Measurements from ENCODE around the gene FURIN.

FURIN gene

GRCh38 chr15:90838139-90838538 lies 30.2 kb upstream of the FURIN start:
- no peak for DNase-seq (ENCODE audit: low read depth)
- TF ChIP-seq, protein P1, sequence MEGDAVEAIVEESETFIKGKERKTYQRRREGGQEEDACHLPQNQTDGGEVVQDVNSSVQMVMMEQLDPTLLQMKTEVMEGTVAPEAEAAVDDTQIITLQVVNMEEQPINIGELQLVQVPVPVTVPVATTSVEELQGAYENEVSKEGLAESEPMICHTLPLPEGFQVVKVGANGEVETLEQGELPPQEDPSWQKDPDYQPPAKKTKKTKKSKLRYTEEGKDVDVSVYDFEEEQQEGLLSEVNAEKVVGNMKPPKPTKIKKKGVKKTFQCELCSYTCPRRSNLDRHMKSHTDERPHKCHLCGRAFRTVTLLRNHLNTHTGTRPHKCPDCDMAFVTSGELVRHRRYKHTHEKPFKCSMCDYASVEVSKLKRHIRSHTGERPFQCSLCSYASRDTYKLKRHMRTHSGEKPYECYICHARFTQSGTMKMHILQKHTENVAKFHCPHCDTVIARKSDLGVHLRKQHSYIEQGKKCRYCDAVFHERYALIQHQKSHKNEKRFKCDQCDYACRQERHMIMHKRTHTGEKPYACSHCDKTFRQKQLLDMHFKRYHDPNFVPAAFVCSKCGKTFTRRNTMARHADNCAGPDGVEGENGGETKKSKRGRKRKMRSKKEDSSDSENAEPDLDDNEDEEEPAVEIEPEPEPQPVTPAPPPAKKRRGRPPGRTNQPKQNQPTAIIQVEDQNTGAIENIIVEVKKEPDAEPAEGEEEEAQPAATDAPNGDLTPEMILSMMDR (conservative IDR thresholded peaks at IDR 0.05; ENCODE audit: low read depth, low read length) = no peak
- no peak overlapping the region for H3K4me3 ChIP-seq (ENCODE audit: low read depth, low read length)

- no peak for DNase-seq (ENCODE audit: low read depth)
- TF ChIP-seq, protein P1 (conservative IDR thresholded peaks at IDR 0.05; ENCODE audit: low read depth, low read length) = no peak
- no peak overlapping the region for H3K4me3 ChIP-seq (ENCODE audit: low read depth, low read length)
These were observed 29.8 kb upstream of the FURIN start for GRCh38 chr15:90838544-90838943.

DNA sequence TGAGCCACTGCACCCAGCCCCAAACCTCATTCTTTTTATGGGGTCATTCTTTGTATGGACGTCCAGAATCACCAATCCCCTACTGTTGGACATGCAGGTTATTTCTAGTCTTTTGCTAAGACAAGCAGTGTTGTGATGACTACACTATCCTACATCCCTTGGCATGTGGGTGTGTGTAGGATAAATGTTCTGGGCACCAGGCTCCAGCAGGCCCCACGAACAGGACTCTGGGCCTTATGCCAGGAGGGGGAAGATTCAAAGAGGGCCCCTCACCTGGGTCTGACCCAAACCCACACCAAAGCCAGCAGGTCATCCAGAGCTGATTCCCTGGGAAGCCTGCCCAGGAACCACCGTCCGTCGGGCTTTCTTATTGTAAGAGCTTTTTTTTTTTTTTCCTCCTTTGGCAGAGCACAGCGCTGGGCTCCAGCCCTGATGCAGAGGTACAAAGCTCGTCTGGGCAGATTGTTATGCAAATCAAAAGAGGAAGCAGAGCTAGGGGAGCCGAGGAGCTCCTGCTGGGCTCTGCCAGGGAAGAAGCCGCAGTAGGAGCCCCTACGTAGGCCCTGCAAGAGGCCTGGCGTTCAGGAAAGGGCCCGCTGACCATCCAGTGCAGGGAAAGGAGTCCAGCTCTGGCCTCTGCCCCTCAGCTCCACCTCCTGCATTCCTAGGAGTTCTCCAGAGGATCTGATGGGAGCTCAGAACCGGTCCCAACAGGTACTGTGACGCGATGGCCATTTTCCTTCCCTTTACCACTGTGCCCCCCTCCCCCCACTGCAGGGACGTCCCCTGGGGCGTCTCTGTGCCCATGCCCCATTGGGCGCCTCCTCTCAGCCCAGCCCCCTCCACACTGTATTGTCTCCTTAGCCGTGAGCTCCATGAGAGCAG lies 29.0 kb upstream of the FURIN start:
- peak; percentile 33 for DNase-seq (ENCODE audit: low read depth)
- TF ChIP-seq, protein P1 (conservative IDR thresholded peaks at IDR 0.05; ENCODE audit: low read depth, low read length) = no peak
- H3K4me3 ChIP-seq (ENCODE audit: low read depth, low read length) = no peak overlapping the region

DNA sequence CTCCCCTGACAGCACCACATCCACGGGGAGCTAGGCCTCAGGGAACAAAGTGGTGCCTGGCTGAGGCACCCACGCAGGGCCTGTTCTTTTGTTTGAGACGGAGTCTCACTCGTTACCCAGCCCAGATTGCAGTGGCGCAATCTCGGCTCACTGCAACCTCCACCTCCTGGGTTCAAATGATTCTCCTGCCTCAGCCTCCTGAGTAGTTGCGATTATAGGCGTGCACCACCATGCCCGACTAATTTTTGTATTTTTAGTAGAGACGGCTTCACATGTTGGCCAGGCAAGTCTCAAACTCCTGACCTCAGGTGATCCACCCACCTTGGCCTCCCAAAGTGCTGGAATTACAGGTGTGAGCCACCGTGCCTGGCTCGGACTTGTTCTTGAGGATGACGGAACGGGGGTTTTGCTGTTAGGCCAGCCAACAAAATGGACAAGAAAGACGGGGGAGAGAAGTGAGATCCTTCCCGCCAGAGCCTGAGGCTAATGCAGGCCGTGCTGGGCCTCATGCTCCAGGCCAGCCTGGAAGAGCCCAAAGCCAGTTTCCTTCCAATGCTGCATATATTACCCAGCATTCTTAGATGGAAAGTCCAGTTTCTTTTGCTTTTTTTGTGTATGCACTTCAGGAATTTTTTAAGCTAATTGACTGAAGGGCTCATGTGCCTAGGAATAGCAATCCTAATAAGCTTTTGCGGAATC lies 28.1 kb upstream of the FURIN start:
- TF ChIP-seq, protein P1 (conservative IDR thresholded peaks at IDR 0.05; ENCODE audit: low read depth, low read length) = no peak
- no peak overlapping the region for H3K4me3 ChIP-seq (ENCODE audit: low read depth, low read length)
- no peak for DNase-seq (ENCODE audit: low read depth)

DNA sequence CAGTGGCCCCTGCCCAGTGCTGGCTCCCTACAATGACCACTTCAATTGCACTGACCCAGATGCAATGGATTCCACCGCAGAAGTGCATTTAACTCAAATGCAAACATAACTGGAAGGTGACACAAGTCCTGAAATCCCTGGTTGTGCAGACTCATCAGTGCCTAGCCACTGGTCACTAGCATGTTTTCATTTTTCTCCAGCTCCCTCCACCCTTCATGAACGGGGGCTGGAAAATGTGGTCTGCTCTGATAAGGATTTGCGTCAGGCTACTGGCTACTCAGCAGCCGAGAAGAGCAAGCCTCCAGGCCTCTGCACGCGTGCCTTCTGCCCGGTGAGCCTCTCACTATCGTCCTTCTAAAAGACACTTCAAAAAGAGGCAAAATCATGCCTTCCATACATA lies 27.4 kb upstream of the FURIN start:
- TF ChIP-seq, protein P1 (conservative IDR thresholded peaks at IDR 0.05; ENCODE audit: low read depth, low read length) = no peak
- DNase-seq (ENCODE audit: low read depth) = no peak

GRCh38 chr15:90844696-90845095 lies 23.7 kb upstream of the FURIN start:
- TF ChIP-seq, protein P1 (conservative IDR thresholded peaks at IDR 0.05; ENCODE audit: low read depth, low read length) = no peak
- no peak for DNase-seq (ENCODE audit: low read depth)
- no peak overlapping the region for H3K4me3 ChIP-seq (ENCODE audit: low read depth, low read length)

More for the DNA sequence above, 27.4 kb upstream of the FURIN start:
- H3K4me3 ChIP-seq (ENCODE audit: low read depth, low read length) = no peak overlapping the region
